ENCODE measurements around the gene LRRC9. TPM values are rescaled to one million over a fixed set of nuclear protein-coding genes. Genes with fewer than 3 reads are reported as not detected.
"Not testable (repeated sequence)": the region's sequence is repeated elsewhere in the genome, so short reads cannot be mapped to it uniquely, and the experiment has no call there.

Gene LRRC9
- total RNA-seq, 4 donors from 2014 or later: not detected

- WGBS: 73% methylated on average over 1 of the region's 1 CpG
- intact Hi-C loops (cut with DNase I): no loop called here
Observed at GRCh38 chr14:60035177-60035576, 115.2 kb downstream of the LRRC9 start.

GRCh38 chr14:60047976-60048375 lies 128.0 kb downstream of the LRRC9 start:
- intact Hi-C loops (cut with DNase I); H3K27me3 ChIP-seq; DNase-seq (ENCODE audit: extremely low spot score); H3K4me1 ChIP-seq; H3K27ac ChIP-seq (replicated peaks in 1 of 4); H3K36me3 ChIP-seq; H3K4me3 ChIP-seq: not testable (repeated sequence)
- H3K9me3 ChIP-seq: peaks cover 0 to 12% (median 11%) of the 10 kb centered on the region in 4 donors
- WGBS: 71% methylated on average over 1 of the region's 1 CpG

More at GRCh38 chr14:60035177-60035576, 115.2 kb downstream of the LRRC9 start:
- Histone ChIP-seq H3K4me3 (no peak overlapping the region), H3K27me3 (no peaks in the 10 kb centered on the region), H3K27ac (replicated peaks in 1 of 4) (no peak overlapping the region), H3K9me3 (no peaks in the 10 kb centered on the region), H3K36me3 (no peaks in the 10 kb centered on the region), H3K4me1 (no peaks in the 10 kb centered on the region)
- DNase-seq (ENCODE audit: extremely low spot score): no peak
- no peak for TF ChIP-seq EP300 (IDR thresholded peaks at IDR 0.05)
- TF ChIP-seq POLR2A (IDR thresholded peaks at IDR 0.05; ENCODE audit: low read depth): no peak
- TF ChIP-seq POLR2AphosphoS5 (IDR thresholded peaks at IDR 0.05): no peak
- no peak for TF ChIP-seq CTCF (IDR thresholded peaks at IDR 0.05)

GRCh38 chr14:60051721-60052221 lies 131.8 kb downstream of the LRRC9 start:
- Histone ChIP-seq H3K27ac (replicated peaks in 1 of 4) (no peak overlapping the region), H3K36me3 (no peaks in the 10 kb centered on the region), H3K27me3 (no peaks in the 10 kb centered on the region), H3K4me3 (no peak overlapping the region), H3K4me1 (no peaks in the 10 kb centered on the region), H3K9me3 (peaks cover 0 to 6% (median 3%) of the 10 kb centered on the region in 4 donors)
- TF ChIP-seq EP300 (IDR thresholded peaks at IDR 0.05) (no peak), POLR2A (IDR thresholded peaks at IDR 0.05; ENCODE audit: low read depth) (no peak), POLR2AphosphoS5 (IDR thresholded peaks at IDR 0.05) (no peak), CTCF (IDR thresholded peaks at IDR 0.05) (no peak)
- WGBS: 60% methylated on average over 1 of the region's 3 CpGs
- DNase-seq (ENCODE audit: extremely low spot score): no peak
- intact Hi-C loops (cut with DNase I): no loop called here

GRCh38 chr14:60058087-60058486 lies 138.1 kb downstream of the LRRC9 start:
- Histone ChIP-seq H3K36me3 (no peaks in the 10 kb centered on the region), H3K4me1 (no peaks in the 10 kb centered on the region), H3K27ac (replicated peaks in 1 of 4) (no peak overlapping the region), H3K4me3 (no peak overlapping the region), H3K9me3 (peaks cover 0 to 6% (median 0%) of the 10 kb centered on the region in 4 donors), H3K27me3 (no peaks in the 10 kb centered on the region)
- 67% methylated on average over 1 of the region's 1 CpG for WGBS
- intact Hi-C loops (cut with DNase I): no loop called here
- TF ChIP-seq POLR2A (IDR thresholded peaks at IDR 0.05; ENCODE audit: low read depth): no peak
- TF ChIP-seq CTCF (IDR thresholded peaks at IDR 0.05): no peak
- no peak for TF ChIP-seq POLR2AphosphoS5 (IDR thresholded peaks at IDR 0.05)
- no peak for TF ChIP-seq EP300 (IDR thresholded peaks at IDR 0.05)
- DNase-seq (ENCODE audit: extremely low spot score): no peak

GRCh38 chr14:60061371-60061770 lies 141.4 kb downstream of the LRRC9 start:
- WGBS: 81% methylated on average over 2 of the region's 2 CpGs
- Histone ChIP-seq H3K27ac (replicated peaks in 1 of 4) (no peak overlapping the region), H3K4me3 (no peak overlapping the region), H3K4me1 (no peaks in the 10 kb centered on the region), H3K9me3 (no peaks in the 10 kb centered on the region), H3K36me3 (no peaks in the 10 kb centered on the region), H3K27me3 (no peaks in the 10 kb centered on the region)
- DNase-seq (ENCODE audit: extremely low spot score): no peak
- intact Hi-C loops (cut with DNase I): no loop called here
- no peak for TF ChIP-seq POLR2A (IDR thresholded peaks at IDR 0.05; ENCODE audit: low read depth)
- no peak for TF ChIP-seq CTCF (IDR thresholded peaks at IDR 0.05)
- no peak for TF ChIP-seq POLR2AphosphoS5 (IDR thresholded peaks at IDR 0.05)
- no peak for TF ChIP-seq EP300 (IDR thresholded peaks at IDR 0.05)

Measured in esophagus muscularis mucosa (tissue), 4 donors.